PC-3 (cell line): ENCODE data around the gene FGGY. TPM values are rescaled to one million over a fixed set of nuclear protein-coding genes. Genes with fewer than 3 reads are reported as not detected.
"Not testable (repeated sequence)": the region's sequence is repeated elsewhere in the genome, so short reads cannot be mapped to it uniquely, and the experiment has no call there.

ENCODE experiments used
- ATAC-seq: fragments of 200-7000 bp; cut with Tn5 transposase; 2 replicates; pipeline ENCODE4 v1.9.1; 2020; ENCODE audit warnings: mild to moderate bottlenecking, moderate library complexity
- BruUV-seq: library from RNA; stranded (reverse); fragments of 400-500 nt; replicated peaks from 2 replicates; lab custom pipeline; 2021; lab: Mats Ljungman, UMichigan
- CTCF ChIA-PET: fragments of 300-600 bp; sonication (Branson Sonifier 250); formaldehyde crosslinking; loops from one replicate; lab custom pipeline; 2022; ENCODE audit warnings: antibody characterized with exemption; lab: Charles Lee
- POLR2A ChIA-PET: fragments of 300-600 bp; sonication (Branson Sonifier 250); formaldehyde crosslinking; loops from one replicate; lab custom pipeline; 2022; ENCODE audit warnings: antibody characterized with exemption; ENCODE audit not compliant: unreplicated experiment; lab: Charles Lee
- DNase-seq: peaks from one replicate; pipeline ENCODE4 v3.0.0-alpha.2; 2015
- H2AFZ ChIP-seq: fragments of 300-600 bp; sonication (generic); 2 replicates; pipeline ENCODE4 v1.6.0; 2016; ENCODE audit warnings: antibody characterized with exemption, low read length
- H3F3A ChIP-seq: fragments of 300-600 bp; sonication (generic); one replicate; pipeline ENCODE4 v1.6.0; 2017; ENCODE audit warnings: antibody characterized with exemption, low read length, control low read depth, mild to moderate bottlenecking; ENCODE audit not compliant: unreplicated experiment
- H3K27ac ChIP-seq: fragments of 300-600 bp; sonication (generic); 2 replicates; pipeline ENCODE4 v1.5.1; 2016; ENCODE audit warnings: mild to moderate bottlenecking, low read length
- H3K27me3 ChIP-seq: fragments of 300-600 bp; sonication (generic); 2 replicates; pipeline ENCODE4 v1.6.1; 2016; ENCODE audit warnings: low read length, mixed read lengths
- H3K36me3 ChIP-seq: fragments of 300-600 bp; sonication (generic); 2 replicates; pipeline ENCODE4 v1.6.1; 2016; ENCODE audit warnings: low read depth, mixed run types, low read length, mixed read lengths
- H3K4me1 ChIP-seq: fragments of 300-600 bp; sonication (generic); 2 replicates; pipeline ENCODE4 v1.5.1; 2016; ENCODE audit warnings: low read length; ENCODE audit not compliant: insufficient read depth
- H3K4me2 ChIP-seq: fragments of 300-600 bp; sonication (generic); 2 replicates; pipeline ENCODE4 v1.6.0; 2016; ENCODE audit warnings: low read length
- H3K4me3 ChIP-seq: fragments of 300-600 bp; sonication (generic); 2 replicates; pipeline ENCODE4 v1.5.1; 2016; ENCODE audit warnings: mild to moderate bottlenecking, low read length, mixed read lengths
- H3K79me2 ChIP-seq: fragments of 300-600 bp; sonication (generic); 2 replicates; pipeline ENCODE4 v1.6.1; 2017; ENCODE audit warnings: low read length, mixed read lengths
- H3K9ac ChIP-seq: fragments of 300-600 bp; sonication (generic); 2 replicates; pipeline ENCODE4 v1.6.0; 2016; ENCODE audit warnings: mild to moderate bottlenecking, low read length
- H3K9me2 ChIP-seq: fragments of 300-600 bp; sonication (generic); replicated peaks from 2 replicates; pipeline ENCODE4 v1.6.1; 2016; ENCODE audit warnings: mixed run types, low read length, mixed read lengths
- H3K9me3 ChIP-seq: fragments of 300-600 bp; sonication (generic); 2 replicates; pipeline ENCODE4 v1.6.1; 2016; ENCODE audit warnings: low read length, mixed read lengths
- H4K20me1 ChIP-seq: fragments of 300-600 bp; sonication (generic); 2 replicates; pipeline ENCODE4 v1.6.1; 2016; ENCODE audit warnings: low read length, mixed read lengths
- EZH2 ChIP-seq: fragments of 300-600 bp; sonication (generic); IDR thresholded peaks from one replicate; pipeline ENCODE4 v1.6.1; 2017; ENCODE audit warnings: antibody characterized with exemption, mild to moderate bottlenecking, low read length; ENCODE audit not compliant: unreplicated experiment
- EZH2phosphoT487 ChIP-seq: fragments of 300-600 bp; sonication (generic); IDR thresholded peaks from 2 replicates; pipeline ENCODE4 v1.6.1; 2018; ENCODE audit warnings: mild to moderate bottlenecking, antibody characterized with exemption, low read length, borderline replicate concordance
- intact Hi-C: fragments of 100-400 bp; cut with micrococcal nuclease; formaldehyde crosslinking; loops from 2 replicates; pipeline ENCODE4 v1.9.0; 2023
- total RNA-seq: library from RNA; depleted of rRNA; stranded (reverse); fragments of >200 nt; gene quantifications from 2 replicates; pipeline ENCODE4 v1.2.3, GENCODE V29; 2014
- TF ChIP-seq, protein P1 (sequence below): fragments of 300-600 bp; sonication (generic); conservative IDR thresholded peaks from 2 replicates; pipeline ENCODE4 v1.5.1; 2017; ENCODE audit warnings: antibody characterized with exemption, low read depth, mild to moderate bottlenecking, low read length

Gene FGGY
- total RNA-seq, 1 experiment from 2014 or later = 7.4 TPM

DNA sequence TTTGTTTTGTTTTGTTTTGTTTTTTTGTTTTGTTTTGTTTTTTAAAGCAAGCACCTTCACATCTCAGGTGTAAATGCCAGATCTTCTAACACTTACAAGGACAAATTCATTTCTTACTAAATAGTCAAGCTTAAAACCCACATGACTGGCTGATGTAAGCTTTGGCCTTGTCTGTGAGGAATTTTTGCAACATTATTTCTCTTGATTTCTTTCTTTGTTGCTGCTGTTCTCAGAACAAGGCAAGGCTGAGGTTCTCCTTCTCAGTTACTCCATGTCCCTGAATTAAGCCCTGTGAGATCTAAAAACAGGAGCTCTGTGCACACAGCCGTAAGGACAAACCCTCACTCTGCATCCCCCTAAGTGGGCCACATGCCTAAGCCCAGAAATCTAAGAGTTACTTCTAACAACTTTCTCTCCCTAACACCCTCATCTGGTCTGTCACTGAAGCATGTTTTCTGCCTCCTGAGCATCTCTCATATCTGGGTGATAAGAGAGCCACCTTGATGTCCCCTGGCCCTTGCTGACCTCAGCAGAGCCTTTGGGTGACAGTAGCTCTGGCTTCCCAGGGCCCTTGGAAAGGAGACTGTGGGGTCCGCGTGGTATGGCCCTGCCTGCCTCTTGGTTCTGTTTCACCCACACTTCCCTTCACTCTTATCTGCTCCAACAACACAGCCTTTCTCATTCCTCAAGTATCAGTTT is 436.7 kb downstream of the FGGY start:
- Histone ChIP-seq H4K20me1 (no peaks in the 10 kb centered on the region), H2AFZ (no peak overlapping the region), H3K9me2 (no peaks in the 10 kb centered on the region), H3K4me3 (no peak overlapping the region), H3K79me2 (no peaks in the 10 kb centered on the region), H3K4me1 (peaks cover 27% of the 10 kb centered on the region), H3K27ac (no peak overlapping the region), H3K9ac (no peak overlapping the region), H3K9me3 (no peaks in the 10 kb centered on the region), H3K36me3 (no peaks in the 10 kb centered on the region; the same call in 1 of the 2 replicates), H3K4me2 (no peak overlapping the region), H3F3A (no peaks in the 10 kb centered on the region), H3K27me3 (no peaks in the 10 kb centered on the region)
- ATAC-seq = no peak
- intact Hi-C loops = no loop called here
- no TSS peak for BruUV-seq
- DNase-seq = no peak
- CTCF ChIA-PET = no interaction called here
- POLR2A ChIA-PET = no interaction called here
- TF ChIP-seq EZH2 (no peak), EZH2phosphoT487 (no peak)
- TF ChIP-seq, protein P1, sequence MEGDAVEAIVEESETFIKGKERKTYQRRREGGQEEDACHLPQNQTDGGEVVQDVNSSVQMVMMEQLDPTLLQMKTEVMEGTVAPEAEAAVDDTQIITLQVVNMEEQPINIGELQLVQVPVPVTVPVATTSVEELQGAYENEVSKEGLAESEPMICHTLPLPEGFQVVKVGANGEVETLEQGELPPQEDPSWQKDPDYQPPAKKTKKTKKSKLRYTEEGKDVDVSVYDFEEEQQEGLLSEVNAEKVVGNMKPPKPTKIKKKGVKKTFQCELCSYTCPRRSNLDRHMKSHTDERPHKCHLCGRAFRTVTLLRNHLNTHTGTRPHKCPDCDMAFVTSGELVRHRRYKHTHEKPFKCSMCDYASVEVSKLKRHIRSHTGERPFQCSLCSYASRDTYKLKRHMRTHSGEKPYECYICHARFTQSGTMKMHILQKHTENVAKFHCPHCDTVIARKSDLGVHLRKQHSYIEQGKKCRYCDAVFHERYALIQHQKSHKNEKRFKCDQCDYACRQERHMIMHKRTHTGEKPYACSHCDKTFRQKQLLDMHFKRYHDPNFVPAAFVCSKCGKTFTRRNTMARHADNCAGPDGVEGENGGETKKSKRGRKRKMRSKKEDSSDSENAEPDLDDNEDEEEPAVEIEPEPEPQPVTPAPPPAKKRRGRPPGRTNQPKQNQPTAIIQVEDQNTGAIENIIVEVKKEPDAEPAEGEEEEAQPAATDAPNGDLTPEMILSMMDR = no peak

DNA sequence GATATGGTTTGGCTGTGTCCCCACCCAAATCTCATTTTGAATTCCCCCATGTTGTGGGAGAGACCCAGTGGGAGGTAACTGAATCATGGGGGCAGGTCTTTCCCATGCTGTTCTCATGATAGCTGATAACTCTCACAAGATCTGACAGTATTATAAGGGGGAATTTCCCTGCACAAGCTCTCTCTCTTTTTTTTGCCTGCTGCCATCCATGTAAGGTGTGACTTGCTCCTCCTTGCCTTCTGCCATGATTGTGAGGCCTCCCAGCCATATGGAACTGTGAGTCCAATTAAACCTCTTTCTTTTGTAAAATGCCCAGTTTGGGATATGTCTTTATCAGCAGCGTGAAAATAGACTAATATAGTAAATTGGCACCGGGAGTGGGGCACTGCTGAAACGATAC is 439.0 kb downstream of the FGGY start:
- intact Hi-C loops = not testable (repeated sequence)

DNA sequence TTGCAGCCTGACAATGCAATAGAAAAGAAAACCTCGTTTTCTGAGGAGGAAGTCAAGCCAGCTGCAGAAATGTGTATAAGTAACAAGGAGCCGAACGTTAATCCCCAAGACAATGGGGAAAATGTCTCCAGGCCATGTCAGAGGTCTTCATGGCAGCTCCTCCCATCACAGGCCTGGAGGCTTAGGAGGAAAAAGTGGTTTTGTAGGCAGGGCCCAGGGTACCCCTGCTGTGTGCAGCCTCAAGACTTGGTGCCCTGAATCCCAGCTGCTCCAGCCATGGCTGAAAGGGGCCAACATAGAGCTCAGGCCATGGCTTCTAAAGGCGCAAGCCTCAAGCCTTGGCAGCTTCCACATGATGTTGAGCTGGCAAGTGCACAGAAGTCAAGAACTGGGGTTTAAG is 439.9 kb downstream of the FGGY start:
- Histone ChIP-seq H4K20me1 (no peaks in the 10 kb centered on the region), H2AFZ (no peak overlapping the region), H3K27ac (no peak overlapping the region), H3K79me2 (no peaks in the 10 kb centered on the region), H3K4me3 (no peak overlapping the region), H3K9ac (no peak overlapping the region), H3K9me3 (no peaks in the 10 kb centered on the region), H3K9me2 (no peaks in the 10 kb centered on the region), H3K36me3 (no peaks in the 10 kb centered on the region; the same call in 1 of the 2 replicates), H3K4me1 (peaks cover 19% of the 10 kb centered on the region), H3K4me2 (no peak overlapping the region), H3K27me3 (no peaks in the 10 kb centered on the region), H3F3A (no peaks in the 10 kb centered on the region)
- ChIA-PET CTCF (no interaction called here), POLR2A (no interaction called here)
- DNase-seq (no peak), ATAC-seq (no peak)
- no TSS peak for BruUV-seq
- TF ChIP-seq EZH2phosphoT487 (no peak), EZH2 (no peak)
- TF ChIP-seq, protein P1 = no peak
- intact Hi-C loops = no loop called here

More for the DNA sequence above, 439.0 kb downstream of the FGGY start:
- H2AFZ ChIP-seq, H3K9me3 ChIP-seq, H3K9me2 ChIP-seq, ATAC-seq, H4K20me1 ChIP-seq, H3K36me3 ChIP-seq, CTCF ChIA-PET, H3K4me3 ChIP-seq, H3K9ac ChIP-seq, H3F3A ChIP-seq, H3K27ac ChIP-seq, BruUV-seq, POLR2A ChIA-PET, H3K4me2 ChIP-seq, H3K79me2 ChIP-seq, DNase-seq, H3K27me3 ChIP-seq: not testable (repeated sequence)
- H3K4me1 ChIP-seq = peaks cover 27% of the 10 kb centered on the region
